ENCODE data around the gene SERPINA9. TPM values are rescaled to one million over a fixed set of nuclear protein-coding genes. Genes with fewer than 3 reads are reported as not detected.

SERPINA9 gene
- polyA plus RNA-seq, 2 of the 4 experiments (the other 2 are of a cell fraction) = not detected

GRCh38 chr14:94524093-94524492, 48.1 kb upstream of the SERPINA9 start:
- DNase-seq (ENCODE audit: low read depth in 1 of 2, low spot score in 1 of 2) = no peak
- Histone ChIP-seq H3K4me1 (no peaks in the 10 kb centered on the region), H3K4me2 (no peak overlapping the region), H3K27ac (no peak overlapping the region), H3K9me3 (peaks cover 6% of the 10 kb centered on the region; the same call in 1 of the 3 replicates), H3K4me3 (no peak overlapping the region)
- 0% methylated on average over 3 of the region's 3 CpGs for WGBS (ENCODE audit: missing lambda C conversion rate)
- no peak for ATAC-seq
- ChIA-PET CTCF (interaction anchor here (1.4 kb wide), 1 partner anchor 9 kb away, joined by 3 read pairs; no protein-coding TSS in a partner anchor), POLR2A (no interaction called here)
- TF ChIP-seq NPAS2 (CRISPR knock-in tag; IDR thresholded peaks at IDR 0.05; ENCODE audit: borderline replicate concordance) (no peak), HDAC2 (IDR thresholded peaks at IDR 0.05) (no peak), TFCP2L1 (CRISPR knock-in tag; IDR thresholded peaks at IDR 0.05) (no peak), FOSL2 (IDR thresholded peaks at IDR 0.05) (no peak), FOSL2 (CRISPR knock-in tag; IDR thresholded peaks at IDR 0.05) (no peak), ZNF302 (CRISPR knock-in tag; IDR thresholded peaks at IDR 0.05) (no peak), EHMT2 (IDR thresholded peaks at IDR 0.05; ENCODE audit: low read depth) (no peak), CTCF (IDR thresholded peaks at IDR 0.05) (no peak), PBX3 (IDR thresholded peaks at IDR 0.05) (no peak)
- TF ChIP-seq, protein P1, sequence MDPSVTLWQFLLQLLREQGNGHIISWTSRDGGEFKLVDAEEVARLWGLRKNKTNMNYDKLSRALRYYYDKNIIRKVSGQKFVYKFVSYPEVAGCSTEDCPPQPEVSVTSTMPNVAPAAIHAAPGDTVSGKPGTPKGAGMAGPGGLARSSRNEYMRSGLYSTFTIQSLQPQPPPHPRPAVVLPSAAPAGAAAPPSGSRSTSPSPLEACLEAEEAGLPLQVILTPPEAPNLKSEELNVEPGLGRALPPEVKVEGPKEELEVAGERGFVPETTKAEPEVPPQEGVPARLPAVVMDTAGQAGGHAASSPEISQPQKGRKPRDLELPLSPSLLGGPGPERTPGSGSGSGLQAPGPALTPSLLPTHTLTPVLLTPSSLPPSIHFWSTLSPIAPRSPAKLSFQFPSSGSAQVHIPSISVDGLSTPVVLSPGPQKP (IDR thresholded peaks at IDR 0.05; ENCODE audit: low read depth, low read length) = no peak
- TF ChIP-seq, protein P2, sequence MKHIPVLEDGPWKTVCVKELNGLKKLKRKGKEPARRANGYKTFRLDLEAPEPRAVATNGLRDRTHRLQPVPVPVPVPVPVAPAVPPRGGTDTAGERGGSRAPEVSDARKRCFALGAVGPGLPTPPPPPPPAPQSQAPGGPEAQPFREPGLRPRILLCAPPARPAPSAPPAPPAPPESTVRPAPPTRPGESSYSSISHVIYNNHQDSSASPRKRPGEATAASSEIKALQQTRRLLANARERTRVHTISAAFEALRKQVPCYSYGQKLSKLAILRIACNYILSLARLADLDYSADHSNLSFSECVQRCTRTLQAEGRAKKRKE (CRISPR knock-in tag; IDR thresholded peaks at IDR 0.05; ENCODE audit: low read depth) = no peak
- TF ChIP-seq, protein P3, sequence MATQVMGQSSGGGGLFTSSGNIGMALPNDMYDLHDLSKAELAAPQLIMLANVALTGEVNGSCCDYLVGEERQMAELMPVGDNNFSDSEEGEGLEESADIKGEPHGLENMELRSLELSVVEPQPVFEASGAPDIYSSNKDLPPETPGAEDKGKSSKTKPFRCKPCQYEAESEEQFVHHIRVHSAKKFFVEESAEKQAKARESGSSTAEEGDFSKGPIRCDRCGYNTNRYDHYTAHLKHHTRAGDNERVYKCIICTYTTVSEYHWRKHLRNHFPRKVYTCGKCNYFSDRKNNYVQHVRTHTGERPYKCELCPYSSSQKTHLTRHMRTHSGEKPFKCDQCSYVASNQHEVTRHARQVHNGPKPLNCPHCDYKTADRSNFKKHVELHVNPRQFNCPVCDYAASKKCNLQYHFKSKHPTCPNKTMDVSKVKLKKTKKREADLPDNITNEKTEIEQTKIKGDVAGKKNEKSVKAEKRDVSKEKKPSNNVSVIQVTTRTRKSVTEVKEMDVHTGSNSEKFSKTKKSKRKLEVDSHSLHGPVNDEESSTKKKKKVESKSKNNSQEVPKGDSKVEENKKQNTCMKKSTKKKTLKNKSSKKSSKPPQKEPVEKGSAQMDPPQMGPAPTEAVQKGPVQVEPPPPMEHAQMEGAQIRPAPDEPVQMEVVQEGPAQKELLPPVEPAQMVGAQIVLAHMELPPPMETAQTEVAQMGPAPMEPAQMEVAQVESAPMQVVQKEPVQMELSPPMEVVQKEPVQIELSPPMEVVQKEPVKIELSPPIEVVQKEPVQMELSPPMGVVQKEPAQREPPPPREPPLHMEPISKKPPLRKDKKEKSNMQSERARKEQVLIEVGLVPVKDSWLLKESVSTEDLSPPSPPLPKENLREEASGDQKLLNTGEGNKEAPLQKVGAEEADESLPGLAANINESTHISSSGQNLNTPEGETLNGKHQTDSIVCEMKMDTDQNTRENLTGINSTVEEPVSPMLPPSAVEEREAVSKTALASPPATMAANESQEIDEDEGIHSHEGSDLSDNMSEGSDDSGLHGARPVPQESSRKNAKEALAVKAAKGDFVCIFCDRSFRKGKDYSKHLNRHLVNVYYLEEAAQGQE (IDR thresholded peaks at IDR 0.05) = no peak
- no peak for FAIRE-seq

DNA sequence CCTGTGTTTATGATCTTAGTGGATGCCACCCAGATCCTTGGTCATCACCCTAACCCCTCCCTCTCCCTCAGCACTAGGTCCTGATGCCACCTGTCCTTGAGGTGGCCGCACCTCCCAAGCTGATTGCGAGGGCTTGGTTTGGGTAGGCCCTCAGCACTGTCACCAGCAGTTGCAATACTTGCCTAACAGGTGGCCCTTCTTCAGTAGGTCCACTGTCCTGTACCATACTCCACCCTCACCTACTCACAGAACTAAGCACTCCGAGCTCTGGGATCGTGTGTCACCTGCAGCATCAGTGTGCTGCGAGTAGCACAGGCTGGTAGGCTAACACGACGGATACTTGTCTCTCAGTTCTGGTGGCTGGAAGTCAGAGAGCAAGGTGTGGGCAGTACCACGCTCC, 47.3 kb upstream of the SERPINA9 start:
- no peaks in the 10 kb centered on the region for H3K4me1 ChIP-seq
- no peak for DNase-seq (ENCODE audit: low read depth in 1 of 2, low spot score in 1 of 2)
- no peak overlapping the region for H3K27ac ChIP-seq
- CTCF ChIA-PET = interaction anchor here (1.4 to 1.6 kb wide), 2 partner anchors 9 to 37 kb away, joined by 3 to 5 read pairs; no protein-coding TSS in a partner anchor
- H3K4me2 ChIP-seq = no peak overlapping the region
- H3K9me3 ChIP-seq = peaks cover 6% of the 10 kb centered on the region; the same call in 1 of the 3 replicates
- H3K4me3 ChIP-seq = no peak overlapping the region
- FAIRE-seq = no peak
- TF ChIP-seq HDAC2 (IDR thresholded peaks at IDR 0.05) (no peak), CBX2 (IDR thresholded peaks at IDR 0.05; ENCODE audit: borderline replicate concordance, low read depth) (no peak), PHF8 (IDR thresholded peaks at IDR 0.05; ENCODE audit: borderline replicate concordance, low read depth) (no peak), HOXB13 (CRISPR knock-in tag; IDR thresholded peaks at IDR 0.05; ENCODE audit: low read depth) (no peak), CEBPB (IDR thresholded peaks at IDR 0.05) (no peak), KDM5A (IDR thresholded peaks at IDR 0.05) (no peak), CHD2 (IDR thresholded peaks at IDR 0.05; ENCODE audit: low read length, partially characterized antibody) (no peak), MYC (IDR thresholded peaks at IDR 0.05; ENCODE audit: borderline replicate concordance, low read length) (no peak), USF2 (IDR thresholded peaks at IDR 0.05) (no peak), KDM1A (IDR thresholded peaks at IDR 0.05; ENCODE audit: low read depth) (no peak), RARB (CRISPR knock-in tag; IDR thresholded peaks at IDR 0.05) (no peak), ESRRA (IDR thresholded peaks at IDR 0.05; ENCODE audit: borderline replicate concordance, low read length) (no peak), FOSB (CRISPR knock-in tag; IDR thresholded peaks at IDR 0.05) (no peak)
- TF ChIP-seq, protein P4, sequence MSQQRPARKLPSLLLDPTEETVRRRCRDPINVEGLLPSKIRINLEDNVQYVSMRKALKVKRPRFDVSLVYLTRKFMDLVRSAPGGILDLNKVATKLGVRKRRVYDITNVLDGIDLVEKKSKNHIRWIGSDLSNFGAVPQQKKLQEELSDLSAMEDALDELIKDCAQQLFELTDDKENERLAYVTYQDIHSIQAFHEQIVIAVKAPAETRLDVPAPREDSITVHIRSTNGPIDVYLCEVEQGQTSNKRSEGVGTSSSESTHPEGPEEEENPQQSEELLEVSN (IDR thresholded peaks at IDR 0.05; ENCODE audit: borderline replicate concordance, low read depth) = no peak
- ATAC-seq = 0 out of 6 replicates have a peak, but pooled peaks of 1 of the 2 experiments have one; percentile 30
- POLR2A ChIA-PET = no interaction called here
- 33% methylated on average over 8 of the region's 8 CpGs for WGBS (ENCODE audit: missing lambda C conversion rate)

Data from A549 (cell line).